SK-N-SH (cell line): ENCODE measurements around the gene ARID1B. TPM values are rescaled to one million over a fixed set of nuclear protein-coding genes. Genes with fewer than 3 reads are reported as not detected.

Experiments used
- CTCF ChIA-PET: fragments of 300-600, 350-600 bp; formaldehyde crosslinking; extraction: SDS; loops from one replicate; lab custom pipeline; 2021; lab: Yijun Ruan, JAX
- POLR2A ChIA-PET: fragments of 350-600 bp; sonication (Branson Sonifier 250); formaldehyde crosslinking; extraction: SDS; loops from one replicate; lab custom pipeline; 2020; ENCODE audit warnings: antibody characterized with exemption, inconsistent platforms; lab: Yijun Ruan, JAX
- DNase-seq: peaks from one replicate; pipeline ENCODE4 v3.0.0; 2012
- H2AFZ ChIP-seq: fragments of 200-600 bp; sonication (generic); 2 replicates; pipeline ENCODE4 v1.8.1; 2016; ENCODE audit warnings: antibody characterized with exemption, mild to moderate bottlenecking, low read depth
- H3F3A ChIP-seq: fragments of 200-600 bp; sonication (generic); replicated peaks from 2 replicates; pipeline ENCODE3; 2016; ENCODE audit warnings: antibody characterized with exemption, mild to moderate bottlenecking; ENCODE audit not compliant: insufficient read depth
- H3K27ac ChIP-seq, 2 experiments: fragments of 200-500 bp in 1 of 2; fragments of 200-600 bp in 1 of 2; sonication (Bioruptor generic) in 1 of 2; sonication (generic), shearing (Covaris generic) in 1 of 2; 2 replicates each; pipeline versions ENCODE4 v1.5.1 to v1.6.1; 2014 to 2016; ENCODE audit warnings: low read depth in 2 of 2, inconsistent platforms in 1 of 2, low read length in 1 of 2, mild to moderate bottlenecking in 1 of 2, mixed read lengths in 1 of 2
- H3K27me3 ChIP-seq: fragments of 200-600 bp; sonication (generic), shearing (Covaris generic); 2 replicates; pipeline ENCODE4 v1.6.1; 2016; ENCODE audit warnings: mixed run types; ENCODE audit not compliant: insufficient read depth
- H3K36me3 ChIP-seq, 2 experiments: fragments of 200-500 bp in 1 of 2; fragments of 200-600 bp in 1 of 2; sonication (Bioruptor generic) in 1 of 2; sonication (generic) in 1 of 2; replicated peaks in 1 of 2; 2 replicates each; pipeline versions ENCODE3 to v1.5.1; 2014 to 2016; ENCODE audit warnings: low read length in 1 of 2, mild to moderate bottlenecking in 1 of 2; ENCODE audit not compliant: insufficient read depth in 2 of 2, control insufficient read depth in 1 of 2
- H3K4me1 ChIP-seq, 2 experiments: fragments of 200-500 bp in 1 of 2; fragments of 200-600 bp in 1 of 2; sonication (Bioruptor generic) in 1 of 2; sonication (generic), shearing (Covaris generic) in 1 of 2; 2 replicates each; pipeline versions ENCODE4 v1.5.1 to v1.6.1; 2014 to 2016; ENCODE audit warnings: low read depth in 1 of 2, low read length in 1 of 2, mixed run types in 1 of 2; ENCODE audit not compliant: insufficient read depth in 2 of 2, control insufficient read depth in 1 of 2
- H3K4me2 ChIP-seq: fragments of 200-600 bp; sonication (generic), shearing (Covaris generic); 2 replicates; pipeline ENCODE4 v1.6.1; 2017; ENCODE audit warnings: mixed run types
- H3K4me3 ChIP-seq, 2 experiments: fragments of 200-500 bp in 1 of 2; fragments of 200-600 bp in 1 of 2; sonication (Bioruptor generic) in 1 of 2; sonication (generic), shearing (Covaris generic) in 1 of 2; 2 replicates each; pipeline versions ENCODE4 v1.5.1 to v1.8.1; 2014 to 2016; ENCODE audit warnings: low read depth in 2 of 2, inconsistent platforms in 1 of 2, low read length in 1 of 2, mild to moderate bottlenecking in 1 of 2, mixed read lengths in 1 of 2, moderate library complexity in 1 of 2
- H3K79me2 ChIP-seq: fragments of 200-600 bp; sonication (generic); 2 replicates; pipeline ENCODE4 v1.8.1; 2017; ENCODE audit warnings: mild to moderate bottlenecking; ENCODE audit not compliant: insufficient read depth
- H3K9ac ChIP-seq: fragments of 200-600 bp; sonication (generic); 2 replicates; pipeline ENCODE4 v1.6.1; 2017; ENCODE audit warnings: mixed run types
- H3K9me2 ChIP-seq: fragments of 200-600 bp; sonication (generic); 2 replicates; pipeline ENCODE4 v1.6.1; 2017; ENCODE audit warnings: mixed run types
- H3K9me3 ChIP-seq: fragments of 200-600 bp; sonication (generic); 2 replicates; pipeline ENCODE4 v1.6.1; 2017; ENCODE audit warnings: mixed run types, mild to moderate bottlenecking, moderate library complexity
- H4K20me1 ChIP-seq: fragments of 200-600 bp; sonication (generic); 2 replicates; pipeline ENCODE4 v1.6.1; 2017; ENCODE audit warnings: mild to moderate bottlenecking, mixed run types; ENCODE audit not compliant: insufficient read depth
- CTCF ChIP-seq: fragments of 200-600 bp; sonication (generic); IDR thresholded peaks from 2 replicates; pipeline ENCODE4 v1.6.1; 2017; ENCODE audit warnings: antibody characterized with exemption, mild to moderate bottlenecking, moderate library complexity
- ELF1 ChIP-seq: IDR thresholded peaks from 2 replicates; pipeline ENCODE4 v1.4.0; 2012
- EP300 ChIP-seq, 2 experiments: IDR thresholded peaks; 2 replicates each; pipeline versions ENCODE4 v1.4.0 to v1.6.1; 2012; ENCODE audit warnings: borderline replicate concordance in 1 of 2, low read depth in 1 of 2, low read length in 1 of 2
- EZH2phosphoT487 ChIP-seq: fragments of 200-600 bp; sonication (generic); IDR thresholded peaks from 2 replicates; pipeline ENCODE4 v1.6.1; 2017; ENCODE audit warnings: low read depth, mixed run types, mild to moderate bottlenecking, antibody characterized with exemption, moderate library complexity, borderline replicate concordance
- GATA2 ChIP-seq: sonication (generic); formaldehyde crosslinking; IDR thresholded peaks from 2 replicates; pipeline ENCODE4 v1.5.0; 2020; ENCODE audit warnings: mild to moderate bottlenecking, missing genetic modification reagents
- JUND ChIP-seq: IDR thresholded peaks from 2 replicates; pipeline ENCODE4 v1.4.0; 2012
- MAX ChIP-seq: IDR thresholded peaks from 2 replicates; pipeline ENCODE4 v1.4.0; 2012; ENCODE audit warnings: low read depth
- POLR2AphosphoS5 ChIP-seq: IDR thresholded peaks from 2 replicates; pipeline ENCODE4 v1.6.1; 2012; ENCODE audit warnings: low read depth, low read length
- RCOR1 ChIP-seq: fragments of 150-350 bp; IDR thresholded peaks from 2 replicates; pipeline ENCODE4 v1.6.1; 2017; ENCODE audit warnings: antibody characterized with exemption, low read length
- TAF1 ChIP-seq: IDR thresholded peaks from 2 replicates; pipeline ENCODE4 v1.6.1; 2012; ENCODE audit warnings: low read depth, mild to moderate bottlenecking, low read length, moderate library complexity, borderline replicate concordance
- TEAD4 ChIP-seq: IDR thresholded peaks from 2 replicates; pipeline ENCODE4 v1.4.0; 2012; ENCODE audit warnings: mild to moderate bottlenecking, borderline replicate concordance; ENCODE audit not compliant: insufficient read depth
- YY1 ChIP-seq: IDR thresholded peaks from 2 replicates; pipeline ENCODE4 v1.4.0; 2012; ENCODE audit warnings: low read depth, mild to moderate bottlenecking
- ZBTB33 ChIP-seq: IDR thresholded peaks from 2 replicates; pipeline ENCODE4 v1.4.0; 2012; ENCODE audit warnings: low read depth, borderline replicate concordance
- WGBS: methylation state at CpG from one replicate; pipeline ENCODE4 v1.1.6; 2017; ENCODE audit warnings: low lambda C conversion rate; 5-methylcytosine and 5-hydroxymethylcytosine counted together
- polyA plus RNA-seq, 3 experiments: library from polyadenylated mRNA; depleted of rRNA; stranded (reverse); fragments of >200 nt; gene quantifications; 2 replicates each; pipeline ENCODE4 v1.2.3, GENCODE V29; 2012

ARID1B gene
- polyA plus RNA-seq, 1 of the 3 experiments (the other 2 are of a cell fraction), result 13.6 TPM

- H3K27ac ChIP-seq, result no peak overlapping the region; a peak in 1 of 4 replicates
- H4K20me1 ChIP-seq, result peaks cover 96% of the 10 kb centered on the region
- H3K4me2 ChIP-seq, result no peak overlapping the region
- CTCF ChIA-PET, result no interaction called here
- DNase-seq, result no peak
- peaks cover 0 to 12% of the 10 kb centered on the region in 2 experiments; a peak in 2 of 4 replicates for H3K4me1 ChIP-seq
- peaks cover 0 to 3% of the 10 kb centered on the region in 2 experiments for H3K36me3 ChIP-seq
- H3K9ac ChIP-seq, result no peak overlapping the region
- no peaks in the 10 kb centered on the region for H3K9me3 ChIP-seq
- peaks cover 100% of the 10 kb centered on the region for H3K79me2 ChIP-seq
- no peaks in the 10 kb centered on the region for H3F3A ChIP-seq
- H2AFZ ChIP-seq, result no peak overlapping the region
- H3K4me3 ChIP-seq, result no peak overlapping the region
- no peaks in the 10 kb centered on the region for H3K9me2 ChIP-seq
- 93% methylated on average over 10 of the region's 10 CpGs for WGBS
- H3K27me3 ChIP-seq, result no peaks in the 10 kb centered on the region
- POLR2A ChIA-PET, result no interaction called here
- TF ChIP-seq YY1, result no peak
- TF ChIP-seq TEAD4, result no peak
- no peak for TF ChIP-seq CTCF
- no peak for TF ChIP-seq POLR2AphosphoS5
- TF ChIP-seq GATA2, result no peak
- TF ChIP-seq EZH2phosphoT487, result no peak
- no peak for TF ChIP-seq ELF1
- TF ChIP-seq JUND, result no peak
- no peak for TF ChIP-seq EP300 (IDR thresholded peaks at IDR 0.05; ENCODE audit: borderline replicate concordance in 1 of 2, low read depth in 1 of 2, low read length in 1 of 2)
- TF ChIP-seq MAX, result no peak
- no peak for TF ChIP-seq TAF1
- no peak for TF ChIP-seq RCOR1
- no peak for TF ChIP-seq ZBTB33
Observed at GRCh38 chr6:156881687-156882629, 104.8 kb downstream of the ARID1B start.
